MM.1S (cell line): Measurements from ENCODE around the gene BRWD1.
A peak's percentile ranks its signal among the peaks of the same experiment; 100 is the strongest.

ENCODE experiments used
- DNase-seq: peaks from one replicate; pipeline ENCODE4 v3.0.0-alpha.2; 2015
- H2AFZ ChIP-seq: fragments of 300-600 bp; sonication (generic); 2 replicates; pipeline ENCODE4 v1.6.0; 2016; ENCODE audit warnings: antibody characterized with exemption, low read length
- H3F3A ChIP-seq: fragments of 300-600 bp; sonication (generic); 2 replicates; pipeline ENCODE4 v1.6.1; 2016; ENCODE audit warnings: mild to moderate bottlenecking, antibody characterized with exemption, low read length, moderate library complexity, mixed read lengths; ENCODE audit not compliant: insufficient read depth
- H3K27ac ChIP-seq: fragments of 300-600 bp; sonication (generic); 2 replicates; pipeline ENCODE4 v1.5.1; 2016; ENCODE audit warnings: mild to moderate bottlenecking, low read length
- H3K27me3 ChIP-seq: fragments of 300-600 bp; sonication (generic); replicated peaks from 2 replicates; pipeline ENCODE4 v1.6.0; 2016; ENCODE audit warnings: low read length; ENCODE audit not compliant: insufficient read depth
- H3K36me3 ChIP-seq: fragments of 300-600 bp; sonication (generic); replicated peaks from 2 replicates; pipeline ENCODE4 v1.6.1; 2016; ENCODE audit warnings: mild to moderate bottlenecking, low read length, mixed read lengths; ENCODE audit not compliant: insufficient read depth
- H3K4me1 ChIP-seq: fragments of 300-600 bp; sonication (generic); 2 replicates; pipeline ENCODE4 v1.6.1; 2016; ENCODE audit warnings: low read length, mixed read lengths
- H3K4me2 ChIP-seq: fragments of 300-600 bp; sonication (generic); 2 replicates; pipeline ENCODE4 v1.6.0; 2016; ENCODE audit warnings: low read depth, low read length
- H3K4me3 ChIP-seq: fragments of 300-600 bp; sonication (generic); 2 replicates; pipeline ENCODE4 v1.5.1; 2016; ENCODE audit warnings: low read length, mixed read lengths
- H3K79me2 ChIP-seq: fragments of 300-600 bp; sonication (generic); 2 replicates; pipeline ENCODE4 v1.6.1; 2016; ENCODE audit warnings: mixed run types, low read length, mixed read lengths
- H3K9ac ChIP-seq: fragments of 300-600 bp; sonication (generic); 2 replicates; pipeline ENCODE4 v1.6.1; 2016; ENCODE audit warnings: low read length, mixed read lengths
- H3K9me2 ChIP-seq: fragments of 300-600 bp; sonication (generic); replicated peaks from 2 replicates; pipeline ENCODE4 v1.6.1; 2016; ENCODE audit warnings: mild to moderate bottlenecking, low read length, mixed read lengths; ENCODE audit not compliant: insufficient read depth
- H3K9me3 ChIP-seq: fragments of 300-600 bp; sonication (generic); replicated peaks from 2 replicates; pipeline ENCODE4 v1.6.1; 2016; ENCODE audit warnings: mild to moderate bottlenecking, low read length, mixed read lengths; ENCODE audit not compliant: insufficient read depth
- H4K20me1 ChIP-seq: fragments of 300-600 bp; sonication (generic); 2 replicates; pipeline ENCODE4 v1.6.1; 2016; ENCODE audit warnings: mild to moderate bottlenecking, low read length, moderate library complexity, mixed read lengths; ENCODE audit not compliant: insufficient read depth
- EZH2 ChIP-seq: fragments of 300-600 bp; sonication (generic); optimal IDR thresholded peaks from 2 replicates; pipeline ENCODE3; 2017; ENCODE audit warnings: low read depth, mild to moderate bottlenecking, antibody characterized with exemption, low read length, mixed read lengths
- EZH2phosphoT487 ChIP-seq: fragments of 300-600 bp; sonication (generic); IDR thresholded peaks from 2 replicates; pipeline ENCODE4 v1.6.1; 2018; ENCODE audit warnings: antibody characterized with exemption, low read length
- TF ChIP-seq, protein P1 (sequence below): fragments of 300-600 bp; sonication (generic); IDR thresholded peaks from 2 replicates; pipeline ENCODE4 v1.5.1; 2016; ENCODE audit warnings: antibody characterized with exemption, low read length, mixed read lengths

Gene BRWD1

DNA sequence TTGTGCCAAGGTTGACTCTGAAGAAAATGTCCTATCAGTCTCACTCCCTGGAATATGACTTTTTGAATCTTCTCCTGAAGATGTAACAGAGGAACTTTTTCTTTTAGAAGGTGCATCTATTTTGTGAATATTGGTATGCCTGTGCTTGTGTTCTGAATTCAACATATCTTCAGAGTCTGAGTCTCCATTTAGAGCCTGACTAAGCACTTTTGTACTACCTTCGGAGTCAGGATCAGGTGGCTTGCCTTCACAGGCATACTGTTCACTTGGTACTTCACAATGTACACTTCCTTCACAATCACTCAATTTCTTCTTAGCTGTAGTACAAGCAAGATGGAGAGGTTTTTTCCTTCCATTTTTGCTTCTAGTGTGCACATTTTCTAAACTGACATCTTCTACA lies 116.6 kb downstream of the BRWD1 start:
- Histone ChIP-seq H3K4me3 (peak overlapping the region; percentile 47), H3K9me2 (no peaks in the 10 kb centered on the region), H4K20me1 (no peaks in the 10 kb centered on the region), H3K79me2 (peaks cover 4% of the 10 kb centered on the region; the same call in 1 of the 2 replicates), H3K4me1 (peaks cover 19% of the 10 kb centered on the region), H3F3A (peaks cover 19% of the 10 kb centered on the region; the same call in 1 of the 2 replicates), H3K27me3 (no peaks in the 10 kb centered on the region), H3K9ac (peak overlapping the region; percentile 32; the same call in 1 of the 2 replicates), H3K36me3 (peaks cover 17% of the 10 kb centered on the region; the same call in 1 of the 2 replicates), H3K27ac (peak overlapping the region; percentile 56; the same call in 1 of the 2 replicates), H2AFZ (peak overlapping the region; percentile 27), H3K4me2 (peak overlapping the region; percentile 68), H3K9me3 (no peaks in the 10 kb centered on the region)
- TF ChIP-seq, protein P1, sequence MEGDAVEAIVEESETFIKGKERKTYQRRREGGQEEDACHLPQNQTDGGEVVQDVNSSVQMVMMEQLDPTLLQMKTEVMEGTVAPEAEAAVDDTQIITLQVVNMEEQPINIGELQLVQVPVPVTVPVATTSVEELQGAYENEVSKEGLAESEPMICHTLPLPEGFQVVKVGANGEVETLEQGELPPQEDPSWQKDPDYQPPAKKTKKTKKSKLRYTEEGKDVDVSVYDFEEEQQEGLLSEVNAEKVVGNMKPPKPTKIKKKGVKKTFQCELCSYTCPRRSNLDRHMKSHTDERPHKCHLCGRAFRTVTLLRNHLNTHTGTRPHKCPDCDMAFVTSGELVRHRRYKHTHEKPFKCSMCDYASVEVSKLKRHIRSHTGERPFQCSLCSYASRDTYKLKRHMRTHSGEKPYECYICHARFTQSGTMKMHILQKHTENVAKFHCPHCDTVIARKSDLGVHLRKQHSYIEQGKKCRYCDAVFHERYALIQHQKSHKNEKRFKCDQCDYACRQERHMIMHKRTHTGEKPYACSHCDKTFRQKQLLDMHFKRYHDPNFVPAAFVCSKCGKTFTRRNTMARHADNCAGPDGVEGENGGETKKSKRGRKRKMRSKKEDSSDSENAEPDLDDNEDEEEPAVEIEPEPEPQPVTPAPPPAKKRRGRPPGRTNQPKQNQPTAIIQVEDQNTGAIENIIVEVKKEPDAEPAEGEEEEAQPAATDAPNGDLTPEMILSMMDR: no peak
- TF ChIP-seq EZH2phosphoT487 (no peak), EZH2 (no peak)
- no peak for DNase-seq

DNA sequence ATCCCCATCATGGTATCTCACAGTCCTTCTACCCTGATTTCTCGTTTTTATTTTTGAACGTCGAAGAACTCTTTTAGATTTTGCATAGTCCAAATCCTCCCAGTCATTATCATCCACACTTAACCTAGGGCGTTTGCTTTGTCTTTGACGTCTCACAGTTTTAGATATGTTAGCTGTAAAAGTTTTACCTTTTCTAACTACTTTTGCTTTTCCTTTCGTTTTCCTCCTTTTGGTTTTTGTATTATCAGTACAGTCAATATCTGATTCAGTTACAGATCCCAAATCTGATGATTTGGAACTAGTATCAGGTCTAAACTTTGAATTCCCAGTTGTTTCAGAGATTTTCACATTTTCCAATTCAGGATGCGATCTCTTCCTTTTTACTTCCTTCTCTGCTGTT lies 117.1 kb downstream of the BRWD1 start:
- Histone ChIP-seq H3K4me3 (peak overlapping the region; percentile 47), H3K9me2 (no peaks in the 10 kb centered on the region), H3K9me3 (no peaks in the 10 kb centered on the region), H3K4me1 (peaks cover 19% of the 10 kb centered on the region), H2AFZ (peak overlapping the region; percentile 27), H3K4me2 (peak overlapping the region; percentile 68), H3K36me3 (peaks cover 13% of the 10 kb centered on the region; the same call in 1 of the 2 replicates), H3F3A (peaks cover 19% of the 10 kb centered on the region; the same call in 1 of the 2 replicates), H3K27ac (peak overlapping the region; percentile 56; the same call in 1 of the 2 replicates), H3K9ac (peak overlapping the region; percentile 32), H4K20me1 (no peaks in the 10 kb centered on the region), H3K79me2 (peaks cover 4% of the 10 kb centered on the region; the same call in 1 of the 2 replicates), H3K27me3 (no peaks in the 10 kb centered on the region)
- TF ChIP-seq, protein P1: no peak
- TF ChIP-seq EZH2phosphoT487: no peak
- TF ChIP-seq EZH2: no peak
- peak; percentile 71 for DNase-seq

DNA sequence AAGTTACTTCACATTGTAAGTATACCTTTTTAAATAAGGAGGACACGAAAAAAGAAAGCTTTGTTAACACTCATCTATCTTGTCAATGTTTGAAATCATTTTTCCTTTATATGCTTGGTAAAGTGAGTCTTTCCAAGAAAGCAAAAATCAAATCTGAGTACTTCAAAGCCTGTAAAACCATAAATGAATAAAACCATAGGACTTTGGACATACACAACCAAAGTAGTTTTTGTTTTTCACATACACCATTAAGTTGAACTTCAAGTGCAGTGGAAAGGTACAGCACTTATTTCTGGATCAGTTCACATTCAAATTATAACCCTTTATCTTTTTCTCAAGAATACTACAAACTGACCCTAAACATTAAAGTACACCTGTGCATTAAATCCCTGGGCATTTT lies 120.1 kb downstream of the BRWD1 start:
- Histone ChIP-seq H2AFZ (no peak overlapping the region), H4K20me1 (no peaks in the 10 kb centered on the region), H3K27ac (no peak overlapping the region), H3K9me3 (no peaks in the 10 kb centered on the region), H3K79me2 (peaks cover 4% of the 10 kb centered on the region; the same call in 1 of the 2 replicates), H3K27me3 (no peaks in the 10 kb centered on the region), H3K9me2 (no peaks in the 10 kb centered on the region), H3K4me1 (peaks cover 19% of the 10 kb centered on the region), H3K36me3 (peaks cover 7% of the 10 kb centered on the region; the same call in 1 of the 2 replicates), H3K4me2 (no peak overlapping the region), H3K9ac (no peak overlapping the region), H3K4me3 (no peak overlapping the region), H3F3A (peaks cover 23% of the 10 kb centered on the region; the same call in 1 of the 2 replicates)
- DNase-seq: no peak
- TF ChIP-seq EZH2 (no peak), EZH2phosphoT487 (no peak)
- TF ChIP-seq, protein P1: no peak
